COLO668 (cell line): ENCODE results near the gene AKAP13.
A peak's percentile ranks its signal among the peaks of the same experiment; 100 is the strongest.
"Not testable (repeated sequence)": the region's sequence is repeated elsewhere in the genome, so short reads cannot be mapped to it uniquely, and the experiment has no call there.

Experiments
- DNase-seq: peaks from one replicate; lab custom pipeline; 2025; ENCODE audit not compliant: unreplicated experiment; lab: John Stamatoyannopoulos, UW

Gene AKAP13

GRCh38 chr15:85563328-85563727 lies 182.9 kb downstream of the AKAP13 start:
- DNase-seq = no peak

DNA sequence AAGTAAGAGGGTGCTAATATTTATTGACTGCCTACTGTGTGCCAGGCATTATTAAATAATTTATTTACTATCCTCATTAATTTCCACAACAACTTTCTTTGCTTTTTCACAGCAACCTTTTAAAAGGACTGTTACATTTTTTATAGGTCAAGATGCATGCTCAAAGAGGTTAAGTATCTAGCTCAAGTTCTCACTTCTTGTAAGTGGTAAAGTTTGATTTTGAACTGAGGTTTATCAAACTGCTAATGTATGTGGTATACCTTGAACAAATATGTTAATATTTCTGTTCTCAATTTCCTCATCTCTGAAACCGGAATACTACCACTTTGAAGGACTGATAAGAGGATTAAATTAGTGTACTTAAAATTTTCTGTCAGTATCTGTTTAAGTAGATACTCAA lies 183.3 kb downstream of the AKAP13 start:
- no peak for DNase-seq

GRCh38 chr15:85564686-85565085 lies 184.3 kb downstream of the AKAP13 start:
- no peak for DNase-seq

DNA sequence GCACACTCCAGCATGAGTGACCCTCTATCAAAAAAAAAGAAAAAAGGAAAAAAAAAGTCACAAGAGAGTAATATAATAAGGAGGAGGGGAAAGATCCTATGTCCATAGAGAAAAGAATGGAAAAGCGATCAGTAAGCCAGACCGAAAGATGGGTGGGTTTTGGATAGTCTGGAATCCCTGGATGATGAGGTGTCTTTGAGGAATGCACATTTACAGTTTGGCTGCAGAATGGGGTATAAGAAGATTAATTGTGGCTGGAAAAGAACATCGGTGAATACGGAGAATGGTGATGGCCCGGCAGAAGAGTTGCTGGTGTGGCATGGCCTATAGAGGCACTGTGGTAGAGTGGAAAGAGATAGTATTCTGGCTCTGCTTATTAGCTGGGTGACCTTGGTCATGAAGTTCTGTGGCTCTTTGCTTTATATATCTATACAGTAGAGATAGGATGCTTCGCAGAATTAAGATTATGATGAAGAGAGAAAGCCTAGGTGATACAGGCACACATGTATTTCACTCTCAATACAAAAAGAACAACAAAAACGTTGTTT lies 187.9 kb downstream of the AKAP13 start:
- DNase-seq = no peak

DNA sequence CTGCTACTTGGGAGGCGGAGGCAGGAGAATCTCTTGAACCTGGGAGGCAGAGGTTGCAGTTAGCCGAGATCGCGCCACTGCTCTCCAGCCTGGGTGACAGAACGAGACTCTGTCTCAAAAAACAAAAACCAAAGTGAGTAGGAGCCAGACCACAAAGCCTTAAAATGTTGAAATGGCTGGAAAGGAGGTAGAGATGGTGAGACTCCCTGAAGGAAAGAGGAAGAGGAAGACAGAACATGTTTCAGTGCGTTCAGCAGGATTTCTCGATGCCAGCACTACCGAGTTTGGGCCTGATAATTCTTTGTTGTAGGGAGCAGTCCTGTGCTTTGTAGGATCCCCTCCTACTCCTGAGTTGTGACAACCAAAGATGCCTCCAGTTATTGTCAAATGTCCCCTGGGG lies 189.9 kb downstream of the AKAP13 start:
- DNase-seq = no peak

DNA sequence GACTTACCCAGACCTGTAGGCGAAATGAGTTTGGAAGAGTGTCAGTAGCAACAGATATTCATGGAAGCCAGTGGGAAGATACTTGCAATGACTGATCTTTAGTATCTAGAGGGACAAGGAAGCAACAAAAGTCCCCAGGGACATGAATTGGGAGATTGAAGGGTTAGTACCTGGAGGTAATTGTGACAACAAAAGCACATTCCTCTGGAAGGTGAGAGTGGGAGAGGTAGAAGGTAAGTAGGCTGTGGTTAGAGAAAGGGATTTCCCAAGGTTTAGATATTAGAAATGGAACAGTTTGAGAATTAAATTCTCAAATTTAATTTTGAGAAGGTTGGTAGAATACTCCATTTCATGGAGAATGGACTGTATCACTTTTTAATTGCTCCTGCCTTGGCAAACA lies 191.4 kb downstream of the AKAP13 start:
- DNase-seq = no peak

DNA sequence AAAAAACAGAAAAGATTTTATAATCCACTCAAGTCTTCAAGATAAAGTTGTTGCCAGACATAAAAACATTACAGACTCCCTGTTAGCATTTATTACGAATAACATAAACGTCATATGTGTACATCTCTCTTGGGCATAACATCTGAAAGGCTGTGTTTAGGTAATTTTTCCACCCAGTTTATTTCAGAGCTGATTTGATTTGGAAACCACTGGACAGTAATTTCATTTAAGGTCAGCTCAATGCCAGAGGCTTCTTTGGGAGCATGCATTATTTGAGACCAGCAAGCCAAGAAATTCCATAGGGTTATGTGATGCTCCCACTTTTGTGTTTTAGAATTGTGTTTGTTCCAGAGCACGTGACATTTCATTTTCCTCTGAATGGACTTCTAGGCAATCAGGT lies 196.0 kb downstream of the AKAP13 start:
- DNase-seq = no peak

DNA sequence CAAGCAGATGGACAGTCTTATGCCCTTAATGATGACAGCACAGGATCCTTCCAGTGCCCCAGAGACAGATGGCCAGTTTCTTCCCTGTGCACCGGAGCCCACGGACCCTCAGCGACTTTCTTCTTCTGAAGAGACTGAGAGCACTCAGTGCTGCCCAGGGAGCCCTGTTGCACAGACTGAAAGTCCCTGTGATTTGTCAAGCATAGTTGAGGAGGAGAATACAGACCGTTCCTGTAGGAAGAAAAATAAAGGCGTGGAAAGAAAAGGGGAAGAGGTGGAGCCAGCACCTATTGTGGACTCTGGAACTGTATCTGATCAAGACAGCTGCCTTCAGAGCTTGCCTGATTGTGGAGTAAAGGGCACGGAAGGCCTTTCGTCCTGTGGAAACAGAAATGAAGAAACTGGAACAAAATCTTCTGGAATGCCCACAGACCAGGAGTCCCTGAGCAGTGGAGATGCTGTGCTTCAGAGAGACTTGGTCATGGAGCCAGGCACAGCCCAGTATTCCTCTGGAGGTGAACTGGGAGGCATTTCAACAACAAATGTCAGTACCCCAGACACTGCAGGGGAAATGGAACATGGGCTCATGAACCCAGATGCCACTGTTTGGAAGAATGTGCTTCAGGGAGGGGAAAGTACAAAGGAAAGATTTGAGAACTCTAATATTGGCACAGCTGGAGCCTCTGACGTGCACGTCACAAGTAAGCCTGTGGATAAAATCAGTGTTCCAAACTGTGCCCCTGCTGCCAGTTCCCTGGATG lies 198.7 kb downstream of the AKAP13 start:
- no peak for DNase-seq

DNA sequence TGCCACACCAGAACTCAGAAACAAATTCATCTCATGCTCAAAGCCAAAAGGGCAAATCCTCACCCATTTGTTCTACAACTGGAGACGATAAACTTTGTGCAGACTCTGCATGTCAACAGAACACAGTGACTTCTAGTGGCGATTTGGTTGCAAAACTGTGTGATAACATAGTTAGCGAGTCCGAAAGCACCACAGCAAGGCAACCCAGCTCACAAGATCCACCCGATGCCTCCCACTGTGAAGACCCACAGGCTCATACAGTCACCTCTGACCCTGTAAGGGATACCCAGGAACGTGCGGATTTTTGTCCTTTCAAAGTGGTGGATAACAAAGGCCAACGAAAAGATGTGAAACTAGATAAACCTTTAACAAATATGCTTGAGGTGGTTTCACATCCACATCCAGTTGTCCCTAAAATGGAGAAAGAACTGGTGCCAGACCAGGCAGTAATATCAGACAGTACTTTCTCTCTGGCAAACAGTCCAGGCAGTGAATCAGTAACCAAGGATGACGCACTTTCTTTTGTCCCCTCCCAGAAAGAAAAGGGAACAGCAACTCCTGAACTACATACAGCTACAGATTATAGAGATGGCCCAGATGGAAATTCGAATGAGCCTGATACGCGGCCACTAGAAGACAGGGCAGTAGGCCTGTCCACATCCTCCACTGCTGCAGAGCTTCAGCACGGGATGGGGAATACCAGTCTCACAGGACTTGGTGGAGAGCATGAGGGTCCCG lies 199.7 kb downstream of the AKAP13 start:
- no peak for DNase-seq

DNA sequence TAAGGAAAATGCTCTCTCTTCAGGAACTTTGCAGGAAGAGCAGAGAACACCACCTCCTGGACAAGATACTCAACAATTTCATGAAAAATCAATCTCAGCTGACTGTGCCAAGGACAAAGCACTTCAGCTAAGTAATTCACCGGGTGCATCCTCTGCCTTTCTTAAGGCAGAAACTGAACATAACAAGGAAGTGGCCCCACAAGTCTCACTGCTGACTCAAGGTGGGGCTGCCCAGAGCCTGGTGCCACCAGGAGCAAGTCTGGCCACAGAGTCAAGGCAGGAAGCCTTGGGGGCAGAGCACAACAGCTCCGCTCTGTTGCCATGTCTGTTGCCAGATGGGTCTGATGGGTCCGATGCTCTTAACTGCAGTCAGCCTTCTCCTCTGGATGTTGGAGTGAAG lies 200.5 kb downstream of the AKAP13 start:
- DNase-seq = no peak

DNA sequence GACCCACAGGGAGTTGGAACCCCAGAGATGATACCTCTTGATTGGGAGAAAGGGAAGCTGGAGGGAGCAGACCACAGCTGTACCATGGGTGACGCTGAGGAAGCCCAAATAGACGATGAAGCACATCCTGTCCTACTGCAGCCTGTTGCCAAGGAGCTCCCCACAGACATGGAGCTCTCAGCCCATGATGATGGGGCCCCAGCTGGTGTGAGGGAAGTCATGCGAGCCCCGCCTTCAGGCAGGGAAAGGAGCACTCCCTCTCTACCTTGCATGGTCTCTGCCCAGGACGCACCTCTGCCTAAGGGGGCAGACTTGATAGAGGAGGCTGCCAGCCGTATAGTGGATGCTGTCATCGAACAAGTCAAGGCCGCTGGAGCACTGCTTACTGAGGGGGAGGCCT lies 201.1 kb downstream of the AKAP13 start:
- DNase-seq = no peak

- DNase-seq = no peak
Measured at GRCh38 chr15:85582131-85583079, 202.0 kb downstream of the AKAP13 start.

- no peak for DNase-seq
Measured at GRCh38 chr15:85583442-85583841, 203.0 kb downstream of the AKAP13 start.

GRCh38 chr15:85583923-85584390 lies 203.6 kb downstream of the AKAP13 start:
- peak; percentile 45 for DNase-seq

DNA sequence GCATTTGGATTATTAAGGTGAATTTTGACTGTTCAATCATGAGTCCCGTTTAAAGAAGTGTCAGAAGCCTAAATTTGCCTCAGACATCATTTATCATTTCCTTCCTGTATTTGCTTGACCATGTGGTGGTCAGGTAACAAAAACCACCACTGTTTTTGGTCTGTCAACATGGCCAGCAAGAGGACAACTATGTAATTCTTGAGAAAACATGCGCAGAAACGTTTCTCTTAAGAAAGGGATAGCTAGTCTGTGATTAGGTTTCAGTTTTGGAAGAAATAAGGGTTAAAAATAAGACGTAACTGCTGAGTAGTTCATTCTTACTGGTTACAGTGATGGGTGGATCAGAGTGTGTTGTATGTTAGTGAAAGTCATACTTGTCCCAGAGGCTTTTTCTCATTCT lies 204.5 kb downstream of the AKAP13 start:
- DNase-seq = no peak

- DNase-seq = not testable (repeated sequence)
Measured at GRCh38 chr15:85586196-85586595, 205.8 kb downstream of the AKAP13 start.

DNA sequence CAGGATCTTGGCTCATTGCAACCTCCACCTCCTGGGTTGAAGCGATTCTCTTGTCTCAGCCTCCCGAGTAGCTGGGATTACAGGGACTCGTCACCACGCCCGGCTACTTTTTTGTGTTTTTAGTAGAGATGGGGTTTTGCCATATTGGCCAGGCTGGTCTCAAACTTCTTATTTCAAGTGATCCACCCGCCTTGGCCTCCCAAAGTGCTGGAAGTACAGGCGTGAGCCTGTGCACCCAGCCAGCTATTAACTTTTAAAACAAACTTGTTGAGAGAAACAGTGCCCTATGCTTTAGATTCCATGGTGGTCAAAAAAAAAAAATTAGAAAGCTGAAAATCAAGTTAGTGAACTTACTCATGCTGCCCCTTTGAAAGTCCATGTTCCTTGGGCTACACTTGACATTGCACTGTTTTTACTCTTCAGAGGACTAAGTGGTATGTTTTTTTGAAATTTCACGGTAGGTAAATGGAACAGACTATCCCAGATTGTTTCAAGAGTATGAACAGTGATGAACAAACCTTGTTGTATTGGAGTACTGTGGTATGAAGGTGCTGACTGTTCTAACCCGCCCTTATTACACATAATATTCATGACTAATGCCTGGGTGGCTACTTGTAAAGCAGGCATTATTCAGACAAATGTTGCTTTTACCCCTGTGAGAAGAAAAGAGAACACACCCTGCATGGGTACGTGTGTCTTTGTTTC lies 207.5 kb downstream of the AKAP13 start:
- DNase-seq = no peak

DNA sequence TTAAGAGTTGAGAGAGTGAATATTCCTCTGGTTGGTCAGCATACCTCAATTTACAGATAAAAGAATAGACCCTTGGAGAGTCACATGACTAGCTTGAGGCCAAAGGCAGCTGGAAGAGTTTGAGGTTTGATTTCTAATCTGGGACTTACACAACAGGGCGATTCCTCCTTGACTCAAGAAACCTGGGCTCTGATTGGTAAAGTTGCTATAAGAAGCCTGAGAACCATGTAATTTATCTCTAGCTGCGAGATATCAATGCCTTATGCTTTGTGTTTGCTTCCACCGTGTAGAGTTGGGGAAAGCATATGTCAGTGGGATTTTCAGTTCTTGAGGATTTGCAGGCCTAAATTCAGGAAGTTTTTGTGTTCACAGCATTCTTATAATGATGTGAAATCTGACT lies 208.3 kb downstream of the AKAP13 start:
- DNase-seq = no peak

- no peak for DNase-seq
Measured at GRCh38 chr15:85589851-85590250, 209.4 kb downstream of the AKAP13 start.

DNA sequence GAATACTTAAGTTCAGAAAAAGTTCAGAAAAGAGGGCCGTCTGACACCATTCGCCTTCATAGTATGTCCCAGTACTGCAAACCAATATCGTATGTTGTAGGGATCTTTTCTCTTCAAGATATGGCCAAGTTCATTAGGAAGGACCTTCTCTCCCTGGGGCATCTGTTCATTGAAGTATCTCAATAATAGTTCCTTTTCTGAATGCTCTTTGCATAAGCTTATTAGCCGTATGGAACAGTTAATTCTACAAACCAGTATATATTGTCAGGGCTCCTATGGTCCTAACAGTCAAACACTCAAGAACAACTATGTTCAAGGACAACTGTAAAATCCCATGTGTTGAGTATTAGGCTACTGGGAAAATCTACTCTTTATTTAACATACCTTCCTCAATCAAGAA lies 211.2 kb downstream of the AKAP13 start:
- DNase-seq = no peak
